ENCODE measurements around the gene HNRNPAB.

DNA sequence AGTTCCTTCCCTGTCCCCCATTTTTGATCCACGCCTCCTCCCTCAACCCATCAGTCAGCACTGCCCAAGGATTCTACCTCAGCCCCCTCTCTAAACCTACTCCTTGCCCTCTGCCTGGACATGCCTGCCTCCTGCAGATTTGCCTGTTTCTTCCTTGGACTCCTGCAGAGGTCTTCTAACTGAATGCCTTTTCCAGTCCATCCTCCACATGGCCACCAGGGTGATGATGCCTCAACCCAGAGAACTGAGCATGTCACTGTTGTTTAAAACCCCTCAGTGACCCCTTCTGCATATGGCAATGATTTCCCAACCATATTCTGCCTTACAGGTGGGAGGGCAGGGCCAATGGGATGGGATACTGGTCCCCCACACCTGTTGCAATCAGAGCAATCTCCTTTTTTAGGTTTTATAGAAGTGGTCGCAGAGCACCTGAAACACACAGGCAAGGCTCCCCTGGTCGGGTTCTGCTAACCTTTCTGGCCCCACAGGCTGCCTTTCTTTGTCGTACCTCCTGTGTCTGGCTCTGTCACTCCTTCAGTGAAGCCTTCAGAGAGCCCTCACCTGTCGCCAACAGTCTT lies 19.0 kb downstream of the HNRNPAB start:
- TF ChIP-seq EZH2 (IDR thresholded peaks at IDR 0.05; ENCODE audit: insufficient read depth, poor library complexity, severe bottlenecking), result no peak
- no peak for TF ChIP-seq EZH2phosphoT487 (IDR thresholded peaks at IDR 0.05; ENCODE audit: insufficient read depth, low read depth)
